Measurements from ENCODE around the gene REEP2. TPM values are rescaled to one million over a fixed set of nuclear protein-coding genes. Genes with fewer than 3 reads are reported as not detected.

The REEP2 gene
- total RNA-seq, 1 donor from 2014 or later: 232 TPM

DNA sequence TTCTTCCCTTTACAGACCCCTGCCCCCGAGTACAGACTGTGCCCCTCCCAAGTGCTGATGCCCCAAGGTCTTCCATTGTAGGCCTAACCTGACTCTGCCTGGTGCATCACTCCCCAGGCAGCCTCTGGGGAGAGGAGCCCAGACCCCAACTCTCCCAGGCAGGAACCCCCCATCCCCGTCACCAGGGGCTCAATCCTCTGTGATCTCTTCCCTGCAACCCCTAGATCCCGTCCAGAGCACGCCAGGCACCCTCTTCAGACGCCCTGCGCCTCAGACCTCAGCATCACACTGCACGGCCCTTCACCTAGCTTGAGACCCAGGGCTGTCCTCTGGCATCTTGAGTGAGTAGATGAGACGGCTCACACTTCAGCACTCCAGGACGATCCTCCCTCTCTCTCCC, 20.0 kb downstream of the REEP2 start:
- Mint-ChIP-seq H3K27ac (ENCODE audit: unreplicated experiment) (no peak overlapping the region), H3K4me1 (ENCODE audit: low read depth, unreplicated experiment) (peaks cover 13% of the 10 kb centered on the region), H3K4me3 (ENCODE audit: unreplicated experiment) (no peak overlapping the region), H3K27me3 (ENCODE audit: unreplicated experiment) (no peaks in the 10 kb centered on the region), H3K9me3 (ENCODE audit: unreplicated experiment) (peaks cover 8% of the 10 kb centered on the region), H3K36me3 (ENCODE audit: unreplicated experiment) (no peaks in the 10 kb centered on the region)
- DNase-seq: no peak
- TF ChIP-seq CTCF (IDR thresholded peaks at IDR 0.05; ENCODE audit: partially characterized antibody, unreplicated experiment): no peak

DNA sequence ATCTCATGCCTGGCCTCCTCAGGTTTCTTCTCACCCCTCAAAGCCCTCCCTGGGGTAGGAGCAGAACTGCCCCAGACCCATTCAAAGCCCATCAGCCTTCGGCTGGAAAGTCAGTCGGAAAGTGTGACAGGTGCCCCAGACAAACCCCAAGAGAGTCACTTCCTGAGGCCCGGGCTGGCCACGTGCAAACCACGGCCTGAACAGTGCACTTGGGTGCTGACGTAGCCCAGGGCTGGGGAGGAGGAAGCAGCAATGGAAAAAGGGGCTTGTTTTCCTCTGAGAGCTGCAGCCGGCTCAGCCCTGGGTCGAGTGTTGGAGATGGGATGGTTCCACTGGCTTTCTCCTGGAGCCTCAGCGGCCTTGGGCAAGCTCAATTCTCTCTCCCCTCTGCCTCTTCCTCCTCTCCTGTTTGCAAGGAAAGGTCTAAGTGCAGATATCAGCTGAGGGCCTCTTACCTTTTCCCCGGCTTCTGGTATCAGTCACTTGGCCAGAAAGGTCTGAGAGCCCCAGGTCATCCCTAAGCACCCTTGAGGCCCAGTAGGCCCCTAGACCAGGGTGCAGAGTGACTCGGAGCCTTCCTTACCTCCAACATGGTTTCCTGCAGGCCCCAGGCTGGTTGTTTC, 20.6 kb downstream of the REEP2 start:
- peaks cover 2% of the 10 kb centered on the region for H3K27me3 Mint-ChIP-seq (ENCODE audit: unreplicated experiment)
- no peaks in the 10 kb centered on the region for H3K36me3 Mint-ChIP-seq (ENCODE audit: unreplicated experiment)
- peaks cover 13% of the 10 kb centered on the region for H3K4me1 Mint-ChIP-seq (ENCODE audit: low read depth, unreplicated experiment)
- no peak for DNase-seq
- TF ChIP-seq CTCF (IDR thresholded peaks at IDR 0.05; ENCODE audit: partially characterized antibody, unreplicated experiment): no peak
- no peak overlapping the region for H3K27ac Mint-ChIP-seq (ENCODE audit: unreplicated experiment)
- H3K9me3 Mint-ChIP-seq (ENCODE audit: unreplicated experiment): peaks cover 8% of the 10 kb centered on the region
- no peak overlapping the region for H3K4me3 Mint-ChIP-seq (ENCODE audit: unreplicated experiment)

GRCh38 chr5:138460032-138460693, 21.3 kb downstream of the REEP2 start:
- no peak overlapping the region for H3K4me3 Mint-ChIP-seq (ENCODE audit: unreplicated experiment)
- TF ChIP-seq CTCF (IDR thresholded peaks at IDR 0.05; ENCODE audit: partially characterized antibody, unreplicated experiment): no peak
- peaks cover 2% of the 10 kb centered on the region for H3K27me3 Mint-ChIP-seq (ENCODE audit: unreplicated experiment)
- H3K27ac Mint-ChIP-seq (ENCODE audit: unreplicated experiment): no peak overlapping the region
- no peaks in the 10 kb centered on the region for H3K36me3 Mint-ChIP-seq (ENCODE audit: unreplicated experiment)
- H3K9me3 Mint-ChIP-seq (ENCODE audit: unreplicated experiment): peaks cover 8% of the 10 kb centered on the region
- no peak for DNase-seq
- H3K4me1 Mint-ChIP-seq (ENCODE audit: low read depth, unreplicated experiment): peaks cover 13% of the 10 kb centered on the region

DNA sequence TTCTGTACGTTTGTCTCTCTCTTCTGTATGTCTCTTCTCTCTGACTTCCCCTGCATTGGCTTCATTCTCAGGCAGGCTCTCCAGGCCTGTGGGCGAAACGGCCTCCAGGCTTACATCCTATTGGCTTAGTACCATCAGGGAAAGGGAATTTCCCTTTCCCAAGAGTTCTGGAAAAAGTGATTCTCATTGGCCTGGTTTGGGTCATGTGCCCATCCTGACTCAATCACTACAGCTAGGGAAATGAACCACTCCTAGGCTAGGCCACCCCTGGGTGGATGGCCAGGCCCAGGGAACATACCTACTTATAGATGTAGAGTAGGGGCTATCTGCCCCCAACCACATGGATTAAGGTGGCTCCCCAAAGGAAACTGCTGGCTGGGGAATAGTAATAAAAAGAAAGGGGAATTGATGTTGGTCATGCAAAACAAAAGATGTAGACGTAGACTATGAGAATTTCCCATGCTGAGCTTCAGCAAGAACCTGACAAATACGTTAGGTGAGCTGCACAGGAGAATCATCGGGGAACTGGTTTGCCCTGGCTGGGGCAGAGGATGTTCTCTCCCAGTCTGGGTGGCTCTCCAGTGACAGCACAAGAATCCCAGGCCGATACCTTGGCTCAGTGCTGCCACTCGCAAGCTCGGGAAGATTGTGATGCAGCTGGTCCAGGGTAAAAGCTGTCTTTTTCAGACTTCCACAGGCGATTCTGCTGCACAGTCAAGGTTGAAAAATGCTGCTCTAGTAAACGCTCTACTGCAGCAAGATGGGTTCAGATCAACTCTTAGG, 22.7 kb downstream of the REEP2 start:
- H3K9me3 Mint-ChIP-seq (ENCODE audit: unreplicated experiment): peaks cover 6% of the 10 kb centered on the region
- H3K27ac Mint-ChIP-seq (ENCODE audit: unreplicated experiment): peak overlapping the region; percentile 8
- H3K27me3 Mint-ChIP-seq (ENCODE audit: unreplicated experiment): peaks cover 3% of the 10 kb centered on the region
- no peak overlapping the region for H3K4me3 Mint-ChIP-seq (ENCODE audit: unreplicated experiment)
- no peak for TF ChIP-seq CTCF (IDR thresholded peaks at IDR 0.05; ENCODE audit: partially characterized antibody, unreplicated experiment)
- no peak for DNase-seq
- H3K36me3 Mint-ChIP-seq (ENCODE audit: unreplicated experiment): no peaks in the 10 kb centered on the region
- H3K4me1 Mint-ChIP-seq (ENCODE audit: low read depth, unreplicated experiment): peaks cover 13% of the 10 kb centered on the region
